HG02973 (cell line): ENCODE data around the gene TRPV4.

Experiments used
- ATAC-seq: cut with Tn5 transposase; IDR thresholded peaks from one replicate; pipeline ENCODE4 v1.9.1; 2021; ENCODE audit warnings: moderate library complexity; ENCODE audit not compliant: unreplicated experiment

TRPV4 gene

DNA sequence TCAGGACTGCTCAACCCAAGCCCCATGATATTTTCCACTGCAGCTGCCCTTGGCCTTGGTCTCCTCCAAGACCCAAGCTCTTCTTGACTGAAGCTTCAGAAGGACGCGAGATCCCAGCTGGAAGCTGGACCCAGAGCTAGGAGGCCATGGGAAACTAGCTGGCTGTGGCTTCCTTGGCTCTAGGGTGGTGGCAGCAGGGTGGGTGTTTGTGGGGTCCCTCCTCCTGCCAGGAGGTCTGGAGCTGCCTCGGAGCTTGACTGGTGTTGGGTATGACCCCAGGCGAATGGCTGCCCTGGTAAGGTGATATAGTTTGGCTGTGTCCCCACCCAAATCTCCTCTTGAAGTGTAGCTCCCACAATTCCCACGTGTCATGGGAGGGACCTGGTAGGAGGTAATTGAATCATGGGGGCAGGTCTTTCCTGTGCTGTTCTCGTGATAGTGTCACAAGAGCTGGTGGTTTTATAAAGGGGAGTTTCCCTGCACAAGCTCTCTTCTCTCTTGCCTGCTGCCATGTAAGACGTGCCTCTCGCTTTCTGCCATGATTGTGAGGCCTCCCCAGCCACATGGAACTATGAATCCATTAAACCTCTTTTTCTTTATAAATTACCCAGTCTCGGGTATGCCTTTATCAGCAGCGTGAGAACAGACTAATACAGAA is 51.4 kb downstream of the TRPV4 start:
- no peak for ATAC-seq

DNA sequence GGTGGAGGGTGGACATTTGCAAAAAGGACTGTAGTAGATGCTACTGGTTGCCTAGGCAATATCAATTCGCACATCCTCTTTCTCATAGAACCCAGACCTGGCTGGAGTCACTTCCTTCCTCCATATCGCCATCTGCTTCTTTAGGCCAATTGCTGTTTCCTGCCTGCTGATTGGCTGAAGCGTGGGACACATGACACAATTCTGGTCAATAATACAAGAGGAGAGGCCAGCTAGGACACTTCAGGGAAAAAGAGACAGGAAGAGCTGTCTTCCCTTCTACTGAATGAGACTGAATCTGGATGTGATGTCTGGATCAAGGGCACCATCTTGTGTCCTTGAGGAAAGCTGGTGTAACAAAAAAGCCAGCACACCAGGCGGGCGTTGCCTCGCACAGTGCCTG is 53.8 kb downstream of the TRPV4 start:
- no peak for ATAC-seq

DNA sequence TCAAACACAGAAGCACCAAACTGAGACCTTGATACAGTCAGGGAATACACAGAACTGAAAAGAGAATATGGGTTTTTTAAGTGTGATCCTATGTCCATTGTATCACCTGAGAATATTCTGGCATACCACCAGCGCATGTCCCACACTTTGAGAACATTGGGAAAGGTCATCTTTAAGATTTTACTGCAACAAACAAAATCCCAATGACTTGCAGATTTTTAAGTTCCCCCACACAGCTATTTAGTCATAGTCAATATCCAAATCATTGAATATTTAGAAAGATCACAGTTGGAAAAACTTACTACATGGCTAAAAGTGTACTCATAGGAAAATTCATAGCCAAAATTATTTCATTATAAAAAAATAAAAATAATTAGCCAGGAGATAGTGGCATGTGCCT is 54.5 kb downstream of the TRPV4 start:
- no peak for ATAC-seq

- ATAC-seq, result no peak
Measured at GRCh38 chr12:109777544-109777943, 55.7 kb downstream of the TRPV4 start.

GRCh38 chr12:109776624-109777023 is 56.6 kb downstream of the TRPV4 start:
- ATAC-seq, result no peak

DNA sequence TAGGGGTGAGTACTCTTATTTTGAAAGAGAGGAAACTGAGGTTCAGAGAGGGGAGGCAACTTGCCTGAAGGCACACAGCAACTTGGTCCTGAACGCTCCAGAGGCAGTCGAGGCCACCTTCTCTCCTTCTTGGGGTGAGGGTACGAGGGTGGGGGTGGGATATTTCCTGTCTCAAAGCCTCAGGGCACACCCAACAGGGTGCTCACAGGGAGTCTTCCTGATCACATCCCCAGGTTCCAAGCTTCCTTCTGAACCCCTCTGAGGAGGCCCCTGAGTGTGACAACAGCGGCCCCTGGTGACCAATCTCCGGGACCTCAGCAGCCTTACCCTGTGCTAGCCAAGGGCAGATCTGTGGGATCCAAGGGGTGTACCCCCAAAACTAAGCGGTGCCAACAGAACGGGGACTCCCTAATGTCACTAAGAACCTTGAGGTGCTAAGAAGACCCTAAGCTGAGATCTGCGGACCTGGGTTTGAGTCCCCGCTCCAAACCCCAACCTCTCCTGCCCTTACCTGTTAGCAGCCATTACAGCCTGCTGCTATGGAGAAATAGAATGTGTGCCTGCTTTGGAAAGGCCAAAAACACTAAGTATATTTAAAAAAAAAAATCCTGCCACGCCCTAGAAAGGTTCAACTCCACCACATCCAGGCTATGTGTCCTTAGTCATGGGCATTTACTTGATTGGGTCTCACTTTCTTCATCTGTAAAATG is 57.9 kb downstream of the TRPV4 start:
- no peak for ATAC-seq

DNA sequence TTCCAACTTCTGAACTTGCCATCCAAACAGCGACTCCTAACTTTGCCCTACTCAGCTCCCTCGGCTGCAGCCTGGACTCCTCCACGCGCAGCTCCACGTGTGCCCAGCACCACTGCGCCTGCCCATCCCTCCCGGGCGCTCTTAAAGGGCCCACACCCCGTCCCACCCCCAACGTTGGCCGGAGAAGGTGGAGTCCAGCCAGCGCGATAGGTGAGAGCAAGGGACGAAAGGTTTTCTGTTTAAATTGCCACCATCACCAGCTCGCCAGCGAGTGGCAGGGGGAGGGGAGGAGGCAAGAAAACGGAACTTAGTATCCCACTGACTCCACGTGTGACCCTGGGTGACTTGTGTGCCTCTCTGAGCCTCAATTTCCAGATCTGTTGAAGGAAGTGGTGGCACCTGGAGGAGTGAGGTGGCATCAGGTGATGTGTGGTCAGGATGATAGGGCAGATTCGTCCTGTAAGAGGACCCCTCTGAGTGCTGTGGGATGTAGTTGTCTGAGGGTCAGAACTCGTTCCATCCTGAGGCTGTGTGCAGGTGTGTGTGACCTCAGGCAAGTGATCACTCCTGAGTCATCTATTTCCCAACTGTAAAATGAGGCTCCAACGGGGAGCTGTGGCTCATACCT is 59.7 kb downstream of the TRPV4 start:
- ATAC-seq, result no peak

GRCh38 chr12:109772622-109773321 is 60.4 kb downstream of the TRPV4 start:
- no peak for ATAC-seq

DNA sequence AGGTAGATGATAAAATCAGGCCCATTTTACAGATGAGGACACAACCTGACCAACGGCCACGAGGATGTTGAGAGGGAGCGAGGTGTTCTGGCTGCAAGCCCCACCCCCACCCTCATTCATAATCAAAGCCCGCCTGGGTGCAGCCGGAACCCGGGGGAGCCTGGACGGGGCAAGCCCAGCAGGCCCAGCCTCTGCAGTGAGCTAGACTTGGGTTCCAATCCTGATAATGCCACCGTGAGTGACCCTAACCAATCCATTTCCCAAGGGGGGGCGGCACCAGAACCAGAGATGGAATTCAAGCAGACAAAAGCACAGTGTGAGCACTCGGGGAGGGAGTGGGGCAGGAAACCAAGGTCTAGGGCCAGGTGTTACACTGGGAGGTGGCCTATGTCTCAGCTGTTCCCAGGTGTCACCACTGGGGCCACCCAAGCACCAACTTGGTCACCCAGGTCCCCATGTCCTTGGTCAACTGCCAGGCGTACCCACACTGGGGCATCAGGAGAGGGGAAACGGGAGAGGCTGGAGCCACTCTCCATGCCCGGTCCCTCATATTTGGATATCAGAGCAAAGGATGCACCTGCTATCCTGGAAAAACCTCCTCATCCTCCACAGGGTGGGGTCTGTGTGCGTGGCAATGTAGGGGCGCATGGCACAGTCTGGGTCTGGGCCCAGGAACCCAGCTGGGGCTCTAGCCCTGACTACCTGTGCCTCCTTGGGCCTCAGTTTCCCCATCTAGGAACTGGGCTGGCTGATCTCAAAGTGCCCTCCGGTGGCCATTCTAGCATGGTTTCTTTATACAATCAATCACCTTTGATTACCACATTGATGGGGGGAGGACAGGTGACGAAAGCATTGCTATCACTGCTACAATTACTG is 61.2 kb downstream of the TRPV4 start:
- ATAC-seq, result no peak

DNA sequence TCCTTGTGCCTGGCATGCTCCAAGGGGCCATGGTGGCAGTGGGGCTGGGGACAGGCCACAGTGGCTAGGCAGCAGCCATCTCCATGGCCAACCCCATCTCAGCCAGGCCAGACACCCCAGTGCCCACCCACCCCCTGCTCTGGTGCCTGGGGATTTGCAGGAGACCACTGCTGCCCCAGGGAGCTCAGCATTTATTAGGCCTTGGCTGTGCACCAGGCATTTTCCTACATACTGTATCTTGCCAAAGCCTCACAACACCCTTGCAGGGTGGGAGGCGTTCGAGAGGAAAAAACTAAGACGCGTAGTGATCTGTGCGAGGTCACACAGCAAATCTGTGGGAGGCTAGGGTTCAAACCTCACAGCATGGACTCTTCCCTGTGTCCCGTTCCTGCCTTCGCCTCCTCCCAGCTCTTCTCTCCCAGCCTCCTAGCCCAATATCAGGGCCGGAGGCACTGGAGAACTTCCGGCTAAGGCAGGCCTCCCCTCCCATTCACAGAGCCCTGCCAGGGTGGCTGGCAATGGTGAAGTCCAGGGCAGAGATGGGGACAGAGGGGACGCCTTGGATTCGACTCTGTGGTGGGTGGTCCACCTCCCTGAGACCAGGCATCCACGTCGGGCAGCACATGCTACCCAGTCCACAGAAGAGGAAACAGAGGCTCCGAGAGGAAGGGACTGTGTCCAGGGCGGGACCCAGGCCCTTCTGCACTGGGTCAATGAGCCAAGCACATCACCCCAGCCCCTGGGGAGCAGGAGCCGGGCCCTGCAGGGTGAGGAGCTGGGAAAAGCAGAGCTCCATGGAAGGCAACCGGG is 62.1 kb downstream of the TRPV4 start:
- no peak for ATAC-seq

DNA sequence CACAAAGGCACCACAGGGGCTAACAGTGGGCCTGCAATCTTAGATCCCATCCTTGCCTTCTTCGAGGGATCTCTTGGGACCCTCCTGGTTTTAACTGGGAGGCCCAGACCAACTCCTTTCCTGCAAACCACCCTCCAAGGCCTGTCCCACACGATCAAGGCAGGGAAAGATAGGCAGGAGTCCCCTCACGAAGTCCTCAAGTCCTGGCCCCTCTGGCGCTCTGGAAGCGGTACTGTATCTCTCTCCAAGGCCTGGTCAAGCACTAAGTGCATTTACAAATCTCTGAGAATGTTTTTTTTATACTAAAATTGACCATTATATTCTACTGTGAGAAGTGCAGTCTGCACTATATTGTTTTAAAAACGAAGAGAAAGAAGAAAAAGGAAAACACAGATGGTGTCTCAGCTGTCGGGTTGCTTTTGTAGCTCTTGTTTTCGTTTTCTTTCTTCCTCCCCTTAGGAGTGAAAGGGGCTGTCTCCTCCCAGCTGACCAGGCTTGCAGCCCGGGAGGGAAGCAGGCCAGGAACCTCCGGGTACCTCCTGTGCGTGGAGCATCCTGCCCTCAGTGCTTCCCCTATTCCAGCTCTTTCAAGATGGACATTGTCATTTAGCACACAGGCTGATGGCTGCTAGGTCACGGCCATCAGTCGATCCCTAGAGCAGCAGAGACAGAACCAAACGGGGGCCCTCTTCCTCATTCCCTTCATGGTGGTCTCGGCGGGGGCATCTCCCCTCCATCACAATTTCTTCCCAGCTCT is 62.9 kb downstream of the TRPV4 start:
- ATAC-seq, result no peak

DNA sequence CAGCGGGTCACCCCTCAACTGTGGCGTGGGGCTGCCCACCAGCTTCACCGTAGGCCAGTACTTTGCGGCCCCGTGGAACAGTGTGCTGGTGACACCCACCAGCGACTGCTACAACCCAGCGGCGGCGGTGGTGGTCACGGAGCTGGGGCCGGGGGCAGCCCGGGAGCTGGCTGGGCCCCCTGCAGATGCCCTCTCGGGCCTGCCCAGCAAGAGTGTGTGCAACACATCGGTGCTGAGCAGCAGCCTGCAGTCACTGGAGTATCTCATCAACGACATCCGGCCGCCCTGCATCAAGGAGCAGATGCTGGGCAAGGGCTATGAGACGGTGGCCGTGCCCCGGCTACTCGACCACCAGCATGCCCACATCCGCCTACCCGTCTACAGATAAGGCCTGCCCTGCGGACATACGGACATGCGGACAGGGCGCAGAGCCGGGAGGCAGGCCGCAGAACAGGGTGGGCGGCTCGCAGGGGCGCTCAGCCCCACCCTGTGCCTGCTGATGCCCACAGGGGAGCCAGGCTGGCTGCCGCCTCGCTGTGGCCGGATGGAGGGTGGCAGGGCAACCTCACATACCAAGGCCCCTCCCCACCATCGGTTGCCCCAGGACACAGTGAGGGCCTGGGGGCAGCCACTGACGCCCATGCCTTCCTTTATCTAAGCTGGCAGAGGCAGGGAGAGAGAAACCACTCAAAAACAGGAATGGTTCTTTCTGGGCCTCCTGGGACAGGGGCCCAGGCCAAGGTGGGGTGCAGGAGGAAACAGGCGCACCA is 64.1 kb downstream of the TRPV4 start:
- no peak for ATAC-seq

- ATAC-seq, result no peak
Measured at GRCh38 chr12:109767991-109768900, 65.0 kb downstream of the TRPV4 start.

GRCh38 chr12:109767456-109767855 is 65.7 kb downstream of the TRPV4 start:
- no peak for ATAC-seq

- ATAC-seq, result no peak
Measured at GRCh38 chr12:109766251-109766778, 66.9 kb downstream of the TRPV4 start.

- ATAC-seq, result no peak
Measured at GRCh38 chr12:109765446-109765810, 67.8 kb downstream of the TRPV4 start.

DNA sequence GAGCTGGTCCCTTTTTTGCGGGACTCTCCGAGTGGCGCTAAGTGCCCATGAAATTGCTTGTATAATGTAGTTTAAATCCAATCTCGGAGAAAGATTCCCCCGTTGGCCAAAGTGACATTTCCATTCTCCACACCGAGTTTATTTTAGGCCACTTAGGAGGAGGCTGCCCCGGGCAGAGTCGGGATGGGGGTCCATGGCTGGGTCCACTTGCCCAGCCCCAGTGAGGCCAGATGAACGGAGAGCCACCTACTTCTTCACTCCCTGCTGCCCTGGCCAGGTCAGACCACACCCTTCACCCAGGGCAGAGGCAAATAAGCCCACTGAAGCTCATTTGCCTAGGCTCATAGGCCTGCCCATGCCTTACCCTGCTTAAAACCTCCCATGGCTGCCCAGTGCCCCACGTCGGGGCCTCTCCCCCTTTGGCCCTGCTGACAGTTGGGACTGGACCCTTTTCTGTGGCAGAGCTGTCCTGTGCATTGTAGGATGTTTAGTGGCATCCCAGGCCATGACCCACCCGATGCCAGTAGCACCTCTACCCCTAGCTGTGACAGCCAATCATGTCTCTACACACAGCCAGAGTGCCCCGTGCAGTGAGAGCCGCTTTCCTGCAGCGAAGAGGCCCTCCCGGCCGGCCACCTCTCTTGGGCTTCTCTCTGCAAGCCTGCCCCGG is 68.3 kb downstream of the TRPV4 start:
- ATAC-seq, result no peak
